ENCODE results near the gene SAP130.

Gene SAP130

GRCh38 chr2:127940641-127941040 is 87.2 kb downstream of the SAP130 start:
- CTCF ChIA-PET, result no interaction called here
- POLR2A ChIA-PET, result no interaction called here
- no peak for TF ChIP-seq CTCF (IDR thresholded peaks at IDR 0.05; ENCODE audit: control extremely low read depth, extremely low read depth, low read depth, missing control alignments)
- no peak for DNase-seq (ENCODE audit: extremely low spot score)

GRCh38 chr2:127935337-127935736 is 92.5 kb downstream of the SAP130 start:
- TF ChIP-seq CTCF (IDR thresholded peaks at IDR 0.05; ENCODE audit: control extremely low read depth, extremely low read depth, low read depth, missing control alignments), result no peak
- CTCF ChIA-PET, result interaction anchor here (1.6 kb wide), 1 partner anchor 10 kb away, joined by 3 read pairs; no protein-coding TSS in a partner anchor
- POLR2A ChIA-PET, result no interaction called here
- DNase-seq (ENCODE audit: extremely low spot score), result no peak

GRCh38 chr2:127932199-127932876 is 95.5 kb downstream of the SAP130 start:
- DNase-seq (ENCODE audit: extremely low spot score), result no peak
- ChIA-PET CTCF (no interaction called here), POLR2A (no interaction called here)
- no peak for TF ChIP-seq CTCF (IDR thresholded peaks at IDR 0.05; ENCODE audit: control extremely low read depth, extremely low read depth, low read depth, missing control alignments)

- DNase-seq (ENCODE audit: extremely low spot score), result no peak
- ChIA-PET POLR2A (no interaction called here), CTCF (no interaction called here)
- no peak for TF ChIP-seq CTCF (IDR thresholded peaks at IDR 0.05; ENCODE audit: control extremely low read depth, extremely low read depth, low read depth, missing control alignments)
Measured at GRCh38 chr2:127929449-127929848, 98.4 kb downstream of the SAP130 start.

- TF ChIP-seq CTCF (IDR thresholded peaks at IDR 0.05; ENCODE audit: control extremely low read depth, extremely low read depth, low read depth, missing control alignments), result no peak
- ChIA-PET POLR2A (no interaction called here), CTCF (no interaction called here)
- no peak for DNase-seq (ENCODE audit: extremely low spot score)
Measured at GRCh38 chr2:127927384-127927783, 100.5 kb downstream of the SAP130 start.

GRCh38 chr2:127917916-127918315 is 109.9 kb downstream of the SAP130 start:
- ChIA-PET POLR2A (no interaction called here), CTCF (no interaction called here)
- DNase-seq (ENCODE audit: extremely low spot score), result no peak
- no peak for TF ChIP-seq CTCF (IDR thresholded peaks at IDR 0.05; ENCODE audit: control extremely low read depth, extremely low read depth, low read depth, missing control alignments)

All from GM10248 (cell line).